NCI-H1092 (cell line): ENCODE results near the gene THOC2.
"Not testable (repeated sequence)": the region's sequence is repeated elsewhere in the genome, so short reads cannot be mapped to it uniquely, and the experiment has no call there.

Source experiments
- DNase-seq: peaks from one replicate; lab custom pipeline; 2025; lab: John Stamatoyannopoulos, UW

Gene THOC2

DNA sequence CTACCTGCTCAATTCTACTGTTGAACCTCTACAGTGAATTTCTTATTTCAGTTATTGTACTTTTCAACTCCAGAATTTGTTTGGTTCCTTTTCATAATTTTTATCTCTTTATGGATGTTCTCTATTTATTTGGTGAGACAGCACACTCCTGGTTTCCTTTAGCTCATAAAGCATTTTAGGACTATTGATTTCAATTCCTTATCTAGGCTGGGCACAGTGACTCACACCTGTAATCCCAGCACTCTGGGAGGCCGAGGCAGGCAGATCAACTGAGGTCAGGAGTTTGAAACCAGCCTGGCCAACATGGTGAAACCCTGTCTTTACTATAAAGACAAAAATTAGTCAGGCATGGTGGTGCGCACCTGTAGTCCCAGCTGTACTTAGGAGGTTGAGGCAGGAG, 57.7 kb downstream of the THOC2 start:
- no peak for DNase-seq

DNA sequence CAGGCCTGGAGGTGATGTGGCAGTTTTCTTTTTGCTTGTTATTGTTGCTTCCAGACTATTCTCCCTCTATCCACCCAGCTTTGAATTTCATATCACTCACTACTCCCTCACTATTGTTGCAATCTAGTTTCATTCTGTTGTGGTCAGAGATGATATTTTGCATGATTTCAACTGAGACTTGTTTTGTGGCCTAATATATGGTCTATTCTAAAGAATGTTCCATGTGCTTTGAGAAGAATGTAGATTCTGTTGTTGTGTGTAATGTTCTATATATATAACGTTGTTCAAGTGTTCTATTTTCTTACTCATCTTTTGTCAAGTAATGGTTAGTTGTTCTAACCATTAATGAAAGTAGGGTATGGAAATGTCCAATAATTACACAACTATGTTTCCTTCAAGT, 59.0 kb downstream of the THOC2 start:
- DNase-seq: no peak

DNA sequence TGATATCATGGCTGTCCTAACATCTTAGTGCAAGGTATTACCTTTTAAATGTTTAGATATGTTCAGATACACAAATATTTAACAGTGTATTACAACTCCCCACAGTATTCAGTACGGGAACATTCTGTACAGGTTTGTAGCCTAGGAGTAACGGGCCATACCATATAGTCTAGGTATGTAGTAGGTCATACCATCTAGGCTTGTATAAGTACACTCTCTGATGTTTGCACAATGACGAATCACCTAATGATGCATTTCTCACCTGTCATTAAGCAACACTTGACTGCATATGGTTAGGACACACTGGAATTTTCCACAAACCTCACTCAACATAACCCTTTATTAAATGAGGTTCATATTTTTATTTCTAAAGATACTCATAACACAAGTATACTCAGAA, 67.7 kb downstream of the THOC2 start:
- no peak for DNase-seq

DNA sequence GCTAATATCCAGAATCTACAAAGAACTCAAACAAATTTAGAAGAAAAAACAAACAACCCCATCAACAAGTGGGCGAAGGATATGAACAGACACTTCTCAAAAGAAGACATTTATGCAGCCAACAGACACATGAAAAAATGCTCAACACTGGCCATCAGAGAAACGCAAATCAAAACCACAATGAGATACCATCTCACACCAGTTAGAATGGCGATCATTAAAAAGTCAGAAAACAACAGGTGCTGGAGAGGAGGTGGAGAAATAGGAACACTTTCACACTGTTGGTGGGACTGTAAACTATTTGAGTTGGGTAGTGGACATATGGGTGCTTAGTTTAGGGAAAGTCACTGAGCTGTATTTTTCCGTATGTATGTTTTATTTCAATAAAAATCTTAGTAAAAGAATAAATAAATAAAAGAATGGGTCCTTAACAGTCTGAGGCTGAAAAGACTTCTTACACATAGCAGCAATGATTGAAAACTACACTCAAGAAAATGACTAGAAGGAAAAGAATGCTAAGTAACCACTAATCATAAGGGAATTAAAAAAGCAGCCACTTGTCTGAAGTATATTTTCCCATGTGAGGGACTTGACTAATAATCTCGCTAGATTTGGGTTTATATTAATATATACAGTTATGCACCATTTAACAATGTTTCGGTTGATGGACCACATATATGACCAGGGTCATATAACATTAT, 68.2 kb downstream of the THOC2 start:
- DNase-seq: not testable (repeated sequence)

DNA sequence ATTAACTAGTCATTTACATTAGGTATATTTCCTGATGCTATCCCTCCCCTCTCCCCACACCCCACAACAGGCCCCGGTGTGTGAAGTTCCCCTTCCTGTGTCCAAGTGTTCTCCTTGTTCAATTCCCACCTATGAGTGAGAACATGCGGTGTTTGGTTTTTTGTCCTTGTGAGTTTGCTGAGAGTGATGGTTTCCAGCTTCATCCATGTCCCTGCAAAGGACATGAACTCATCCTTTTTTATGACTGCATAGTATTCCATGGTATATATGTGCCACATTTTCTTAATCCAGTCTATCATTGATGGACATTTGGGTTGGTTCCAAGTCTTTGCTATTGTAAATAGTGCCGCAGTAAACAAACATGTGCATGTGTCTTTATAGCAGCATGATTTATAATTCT, 69.1 kb downstream of the THOC2 start:
- DNase-seq: not testable (repeated sequence)

DNA sequence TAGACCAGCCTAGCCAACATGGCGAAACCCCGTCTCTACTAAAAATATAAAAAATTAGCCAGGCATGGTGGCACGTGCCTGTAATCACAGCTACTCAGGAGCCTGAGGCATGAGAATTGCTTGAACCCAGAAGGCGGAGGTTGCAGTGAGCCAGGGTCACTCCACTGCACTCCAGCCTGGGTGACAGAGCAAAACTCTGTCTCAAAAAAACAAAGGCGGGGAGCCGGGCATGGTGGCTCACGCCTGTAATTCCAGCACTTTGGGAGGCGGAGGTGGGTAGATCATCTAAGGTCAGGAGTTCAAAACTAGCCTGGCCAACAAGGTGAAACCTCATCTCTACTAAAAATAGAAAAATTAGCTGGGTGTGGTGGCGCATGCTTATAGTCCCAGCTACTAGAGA, 76.3 kb downstream of the THOC2 start:
- not testable (repeated sequence) for DNase-seq

DNA sequence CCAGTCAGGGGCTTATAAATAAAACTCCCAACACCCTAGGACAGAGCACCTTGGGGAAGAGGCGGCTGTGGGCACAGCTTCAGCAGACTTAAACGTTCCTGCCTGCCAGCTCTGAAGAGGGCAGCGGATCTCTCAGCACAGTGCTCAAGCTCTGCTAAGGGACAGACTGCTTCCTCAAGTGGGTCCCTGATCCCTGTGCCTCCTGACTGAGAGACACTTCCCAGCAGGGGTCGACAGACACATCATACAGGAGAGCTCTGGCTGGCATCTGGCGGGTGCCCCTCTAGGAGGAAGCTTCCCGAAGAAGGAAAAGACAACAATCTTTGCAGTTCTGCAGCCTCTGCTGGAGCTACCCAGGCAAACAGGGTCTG, 84.1 kb downstream of the THOC2 start:
- DNase-seq: not testable (repeated sequence)

DNA sequence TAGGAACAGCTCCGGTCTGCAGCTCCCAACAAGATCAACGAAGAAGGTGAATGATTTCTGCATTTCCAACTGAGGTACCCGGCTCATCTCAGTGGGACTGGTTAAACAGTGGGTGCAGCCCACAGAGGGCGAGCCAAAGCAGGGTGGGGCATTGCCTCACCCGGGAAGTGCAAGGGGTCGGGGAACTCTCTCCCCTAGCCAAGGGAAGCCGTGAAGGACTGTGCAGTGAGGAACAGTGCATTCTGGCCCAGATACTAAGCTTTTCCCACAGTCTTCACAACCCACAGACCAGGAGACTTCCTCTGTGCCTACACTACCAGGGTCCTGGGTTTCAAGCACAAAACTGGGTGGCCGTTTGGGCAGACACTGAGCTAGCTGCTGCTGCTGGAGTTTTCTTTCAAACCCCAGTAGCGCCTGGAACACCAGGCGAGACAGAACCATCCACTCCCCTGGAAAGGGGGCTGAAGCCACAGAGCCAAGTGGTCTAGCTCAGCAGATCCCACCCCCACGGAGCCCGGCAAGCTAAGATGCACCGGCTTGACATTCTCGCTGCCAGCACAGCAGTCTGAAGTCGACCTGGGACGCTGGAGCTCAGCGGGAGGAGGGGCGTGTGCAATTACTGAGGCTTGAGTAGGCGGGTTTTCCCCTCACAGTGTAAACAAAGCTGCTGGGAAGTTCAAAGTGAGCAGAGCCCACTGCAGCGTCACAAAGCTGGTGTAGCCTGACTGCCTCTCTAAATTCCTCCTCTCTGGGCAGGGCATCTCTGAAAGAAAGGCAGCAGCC, 84.6 kb downstream of the THOC2 start:
- DNase-seq: no peak

DNA sequence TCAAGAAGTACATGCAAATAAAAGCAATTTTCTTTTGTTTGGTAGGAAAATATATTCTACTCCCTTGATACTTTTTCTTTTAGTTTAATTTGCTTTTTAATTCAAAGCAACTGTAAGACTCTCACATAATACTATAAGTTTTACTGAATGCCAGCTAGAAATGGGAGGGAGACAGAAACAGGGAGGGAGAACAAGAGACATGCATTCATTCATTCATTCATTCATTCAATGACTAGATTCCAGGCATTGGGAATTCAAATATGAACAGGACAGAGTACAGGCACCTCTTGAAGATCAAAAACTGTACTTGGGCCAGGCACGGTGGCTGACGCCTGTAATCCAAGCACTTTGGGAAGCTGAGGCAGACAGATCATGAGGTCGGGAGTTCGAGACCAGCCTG, 85.6 kb downstream of the THOC2 start:
- no peak for DNase-seq

DNA sequence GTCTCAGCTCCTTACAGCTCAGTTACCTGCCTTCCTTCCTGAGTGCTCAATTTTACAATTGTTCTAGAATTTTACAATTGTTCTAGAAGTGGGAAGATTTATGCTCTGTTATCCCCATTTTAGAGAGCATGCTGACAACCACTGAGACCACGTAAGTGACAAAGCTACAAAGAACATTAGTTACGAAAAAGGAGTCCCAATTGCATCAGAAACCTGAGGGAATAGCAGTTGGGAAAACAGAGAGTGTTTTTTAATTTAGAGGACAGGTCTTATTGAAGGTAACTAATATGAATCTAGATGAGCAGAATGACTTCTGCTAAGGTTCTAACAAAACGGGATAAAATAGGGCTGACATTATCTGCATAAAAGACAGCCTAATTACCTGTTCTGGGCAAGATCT, 103.3 kb downstream of the THOC2 start:
- DNase-seq: no peak

DNA sequence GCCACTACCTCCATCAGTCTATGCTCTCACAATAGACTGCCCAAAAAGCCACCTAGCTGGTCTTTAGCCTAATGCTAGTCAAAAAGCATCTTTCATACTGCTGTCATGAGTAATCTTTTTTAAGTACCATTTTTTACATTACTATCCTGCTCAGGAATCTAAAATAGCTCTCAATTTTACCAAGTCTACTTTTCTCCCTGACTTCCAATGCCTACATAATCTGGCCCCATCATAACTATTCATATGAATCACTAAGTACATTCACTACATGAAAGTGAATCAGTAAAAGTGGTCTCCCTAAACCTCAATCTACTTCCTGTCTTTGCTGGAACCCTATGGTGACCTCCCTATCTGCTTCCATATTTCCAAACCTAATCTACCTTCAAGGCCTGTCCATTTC, 105.9 kb downstream of the THOC2 start:
- DNase-seq: no peak

DNA sequence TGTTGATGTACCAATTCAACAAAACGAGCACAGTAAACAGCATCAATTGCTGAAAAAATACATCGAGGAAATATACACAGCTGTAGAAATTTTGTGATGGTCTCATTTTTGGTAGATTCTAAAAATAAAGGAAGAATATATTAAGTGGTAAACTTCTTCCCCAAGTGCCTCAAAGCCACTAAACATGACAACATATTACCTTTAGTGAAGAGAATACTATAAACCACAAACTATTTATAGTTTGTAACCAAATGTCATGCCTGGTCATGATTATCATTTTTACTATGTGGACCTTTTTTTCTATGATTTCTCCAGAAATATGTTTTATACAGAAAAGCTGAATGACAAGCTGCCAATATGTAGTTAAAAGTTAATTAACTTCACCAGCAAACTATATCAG, 106.9 kb downstream of the THOC2 start:
- no peak for DNase-seq

DNA sequence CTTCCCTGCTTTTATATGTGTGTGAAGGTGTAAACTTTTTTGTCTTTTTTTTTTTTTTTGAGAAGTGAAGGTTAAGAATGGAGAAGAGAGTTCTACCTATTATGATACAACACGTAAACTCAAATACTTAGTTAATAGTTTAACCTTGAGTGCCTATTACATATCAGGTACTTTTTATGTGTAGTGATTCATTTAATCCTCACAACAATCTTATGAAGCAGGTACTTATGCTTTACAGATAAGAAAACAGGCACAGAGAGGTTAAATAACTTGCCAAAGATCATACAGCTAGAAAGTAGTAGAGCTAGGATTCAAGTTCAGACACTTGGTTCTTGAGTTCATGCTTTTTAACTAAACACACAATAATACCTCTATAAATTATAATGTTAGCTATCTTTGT, 107.4 kb downstream of the THOC2 start:
- no peak for DNase-seq

DNA sequence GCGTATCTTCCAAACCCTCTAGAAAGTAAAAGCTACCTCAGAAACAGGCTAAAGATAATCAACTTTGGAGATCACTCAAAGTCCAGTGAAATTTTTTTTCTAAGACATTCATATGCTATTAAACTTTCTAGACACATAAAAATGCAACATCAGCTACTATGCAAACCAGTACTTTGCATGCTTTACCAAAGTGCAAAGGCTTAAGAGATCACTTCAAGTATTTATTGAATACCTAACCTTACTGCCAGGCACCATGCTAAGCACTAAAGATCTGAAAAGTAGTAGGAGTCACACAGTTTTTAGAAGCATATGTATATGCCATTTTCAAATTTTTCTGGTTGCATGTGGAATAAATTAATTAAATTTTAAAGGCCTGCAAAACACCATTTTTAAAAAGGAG, 115.8 kb downstream of the THOC2 start:
- no peak for DNase-seq

DNA sequence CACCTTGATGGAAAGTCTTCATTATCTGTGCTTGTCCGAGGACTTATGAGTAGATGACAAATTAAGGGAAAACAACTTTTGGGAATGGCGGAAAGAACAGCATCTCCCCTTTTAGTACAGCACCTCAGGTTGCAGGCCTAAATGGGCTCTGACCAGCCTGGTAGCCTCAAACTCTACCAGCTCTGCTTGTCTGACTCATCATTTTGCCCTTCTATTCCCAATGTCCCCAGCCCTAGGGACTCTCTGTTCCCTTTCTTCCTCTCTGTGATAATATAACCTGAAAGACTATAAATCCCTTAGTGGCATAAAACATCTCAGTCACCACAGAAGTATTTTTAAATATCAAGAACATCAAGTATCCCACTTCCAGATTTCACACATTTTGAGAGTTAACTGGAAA, 121.9 kb downstream of the THOC2 start:
- DNase-seq: no peak

DNA sequence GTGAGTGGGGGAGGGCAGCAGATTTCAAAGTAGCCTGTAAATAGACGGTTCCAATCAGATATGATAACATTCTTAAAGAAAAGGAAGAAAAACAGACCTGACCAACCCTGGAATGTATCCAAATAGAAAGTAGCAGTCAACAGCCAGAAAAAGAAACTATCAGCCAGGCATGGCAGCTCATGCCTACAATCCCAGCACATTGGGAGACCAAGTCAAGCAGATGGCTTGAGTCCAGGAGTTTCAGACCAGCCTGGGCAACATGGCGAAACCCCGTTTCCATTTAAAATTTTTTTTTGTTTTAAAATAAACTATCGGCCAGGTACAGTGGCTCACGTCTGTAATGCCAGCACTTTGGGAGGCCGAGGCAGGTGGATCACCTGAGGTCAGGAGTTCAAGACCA, 125.0 kb downstream of the THOC2 start:
- no peak for DNase-seq

DNA sequence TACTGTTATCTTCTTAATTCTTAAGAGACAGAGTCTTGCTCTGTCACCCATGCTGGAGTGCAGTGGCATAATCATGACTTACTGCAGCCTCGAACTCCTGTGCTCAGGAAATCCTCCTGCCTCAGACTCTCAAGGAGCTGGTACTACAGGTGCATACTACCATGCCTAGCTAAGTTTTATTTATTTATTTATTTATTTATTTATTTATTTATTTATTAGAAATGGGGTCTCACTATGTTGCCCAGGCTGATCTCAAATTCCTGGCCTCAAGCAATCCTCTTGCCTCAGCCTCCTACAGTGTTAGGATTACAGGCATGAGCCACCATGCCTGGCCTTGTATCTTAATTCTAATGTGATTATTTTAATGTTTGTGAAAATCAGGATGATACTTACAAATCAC, 125.6 kb downstream of the THOC2 start:
- no peak for DNase-seq

DNA sequence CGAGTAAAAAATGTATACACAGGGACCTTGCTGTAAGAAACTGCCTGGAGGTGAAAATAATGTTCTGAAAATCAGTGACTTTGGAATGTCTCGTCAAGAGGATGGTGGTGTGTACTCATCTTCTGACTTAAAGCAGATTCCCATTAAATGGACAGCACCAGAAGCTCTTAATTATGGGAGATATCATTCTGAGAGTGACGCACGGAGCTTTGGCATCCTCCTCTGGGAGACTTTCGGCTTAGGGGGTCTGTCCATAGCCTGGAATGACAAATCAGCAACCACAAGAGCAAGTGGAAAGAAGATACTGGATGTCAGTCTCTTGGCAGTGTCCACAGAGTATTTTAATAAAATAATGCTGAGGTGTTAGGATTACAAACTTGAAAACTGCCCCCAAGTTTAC, 129.4 kb downstream of the THOC2 start:
- DNase-seq: no peak

DNA sequence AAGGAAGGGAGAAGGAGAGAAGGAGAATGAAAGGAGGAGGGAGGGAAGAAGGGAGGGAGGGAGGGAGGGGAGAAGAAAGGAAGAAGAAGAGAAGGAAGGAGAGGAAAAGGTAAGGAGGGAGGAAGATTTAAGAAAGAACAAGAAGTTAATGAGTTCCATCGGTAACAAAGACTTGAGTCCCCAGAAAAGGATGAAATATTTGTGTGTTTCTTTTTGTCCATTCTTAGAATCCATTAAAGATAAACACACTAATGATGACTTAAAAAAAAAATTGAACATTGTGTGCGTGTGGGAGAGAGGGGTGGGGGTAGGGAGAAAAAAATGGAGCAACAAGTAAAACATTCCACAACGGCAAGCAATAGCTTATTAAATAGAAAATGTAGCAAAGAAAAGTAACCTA, 131.4 kb downstream of the THOC2 start:
- no peak for DNase-seq

DNA sequence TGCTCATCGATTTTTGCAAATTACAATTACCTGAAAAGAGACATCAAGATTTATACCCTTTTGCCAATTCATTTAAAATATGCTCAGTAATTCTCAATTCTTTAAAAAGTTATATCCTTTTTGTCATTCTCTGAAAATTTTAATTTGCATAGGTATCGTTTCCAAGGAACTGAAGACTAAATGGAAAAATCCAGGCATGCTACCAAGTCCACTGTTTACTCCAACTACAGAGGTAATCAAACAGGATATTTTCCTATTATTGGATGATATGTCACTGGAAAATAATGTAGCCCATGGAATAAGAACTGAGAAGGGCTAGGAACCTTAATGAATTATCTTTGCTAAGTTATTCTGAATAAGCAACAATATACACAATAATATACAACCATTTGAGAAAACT, 132.7 kb downstream of the THOC2 start:
- DNase-seq: no peak

DNA sequence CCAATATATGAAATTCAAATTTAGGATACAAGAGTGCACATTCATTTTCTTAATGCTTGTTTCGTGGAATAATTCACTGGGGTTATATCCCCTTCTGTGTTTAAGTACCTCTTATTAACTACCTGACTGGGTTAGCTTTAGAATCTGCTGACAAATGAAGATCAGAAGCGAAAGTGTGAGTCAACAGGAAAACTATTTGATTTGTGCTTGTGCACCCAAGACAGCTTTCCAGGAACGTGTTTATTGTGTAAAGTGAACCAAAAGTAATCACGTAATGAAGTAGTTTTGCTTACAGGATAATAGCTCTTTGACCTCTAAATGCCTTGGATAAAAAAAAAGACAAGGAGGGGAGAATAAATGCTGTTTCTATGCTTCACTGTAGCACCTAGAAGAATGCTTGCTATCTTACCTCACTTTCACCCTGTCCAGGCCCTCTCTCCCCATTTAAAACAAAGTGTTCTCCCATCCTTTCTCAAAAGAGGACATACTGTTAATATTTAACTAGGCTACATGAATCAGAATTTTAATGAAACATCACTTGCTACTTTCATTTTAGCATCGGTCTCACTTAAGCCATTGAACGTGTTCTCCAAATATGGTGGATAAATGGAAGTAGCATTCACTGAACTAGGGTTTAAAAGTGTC, 141.9 kb downstream of the THOC2 start:
- no peak for DNase-seq

DNA sequence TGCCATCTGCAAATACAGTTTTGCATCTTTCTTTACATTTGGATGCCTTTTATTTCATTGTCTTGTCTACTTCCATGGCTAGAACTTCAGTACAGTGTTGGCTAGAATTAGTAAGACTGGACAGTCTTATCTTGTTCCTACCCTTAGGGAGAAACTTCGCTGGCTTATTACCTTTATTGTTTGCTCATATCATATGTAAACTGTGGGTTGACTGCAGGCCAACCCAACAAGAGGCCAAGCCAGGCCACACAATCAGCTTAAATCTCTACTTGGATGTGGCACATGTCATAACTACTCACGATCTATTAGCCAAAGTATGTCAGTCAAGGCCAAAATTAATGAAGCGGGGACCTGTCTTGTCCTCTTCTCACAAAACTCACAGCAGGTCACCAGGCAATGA, 144.1 kb downstream of the THOC2 start:
- DNase-seq: no peak

DNA sequence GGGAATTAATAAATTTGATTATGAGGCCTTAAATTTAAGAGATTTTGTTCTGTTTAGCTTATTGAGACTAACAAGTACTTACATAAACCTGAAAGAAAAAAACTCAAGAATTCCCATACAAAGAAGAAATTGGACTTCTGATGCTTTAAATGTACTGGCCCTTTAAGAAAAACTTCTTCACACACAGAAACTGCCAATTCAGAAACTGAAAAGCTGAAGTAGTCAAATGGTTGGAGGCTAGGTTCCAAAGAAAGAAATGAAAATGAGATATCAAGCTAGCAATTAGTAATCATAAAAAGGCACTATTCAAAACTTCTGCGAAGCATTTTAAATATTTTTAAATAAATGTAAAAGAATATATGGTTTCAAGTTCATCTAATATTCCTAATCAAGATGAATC, 151.3 kb downstream of the THOC2 start:
- DNase-seq: no peak
